ENCODE measurements around the gene AKR7A3. TPM values are rescaled to one million over a fixed set of nuclear protein-coding genes. Genes with fewer than 3 reads are reported as not detected.
"Not testable (repeated sequence)": the region's sequence is repeated elsewhere in the genome, so short reads cannot be mapped to it uniquely, and the experiment has no call there.

Gene AKR7A3
- total RNA-seq, result 100 to 1,000 TPM in 4 of 6 experiments, 10 to 100 TPM in 2; 58.1 to 169 (median 130) TPM
- long read RNA-seq, transcript AKR7A3-201 (7 exons, 1,710 nt), result major isoform, 136 of 154 reads
- long read RNA-seq, partial matches to known transcripts, result 7 of 154 reads
- long read RNA-seq, other reads (novel, unspliced or antisense), result 11 of 154 reads

DNA sequence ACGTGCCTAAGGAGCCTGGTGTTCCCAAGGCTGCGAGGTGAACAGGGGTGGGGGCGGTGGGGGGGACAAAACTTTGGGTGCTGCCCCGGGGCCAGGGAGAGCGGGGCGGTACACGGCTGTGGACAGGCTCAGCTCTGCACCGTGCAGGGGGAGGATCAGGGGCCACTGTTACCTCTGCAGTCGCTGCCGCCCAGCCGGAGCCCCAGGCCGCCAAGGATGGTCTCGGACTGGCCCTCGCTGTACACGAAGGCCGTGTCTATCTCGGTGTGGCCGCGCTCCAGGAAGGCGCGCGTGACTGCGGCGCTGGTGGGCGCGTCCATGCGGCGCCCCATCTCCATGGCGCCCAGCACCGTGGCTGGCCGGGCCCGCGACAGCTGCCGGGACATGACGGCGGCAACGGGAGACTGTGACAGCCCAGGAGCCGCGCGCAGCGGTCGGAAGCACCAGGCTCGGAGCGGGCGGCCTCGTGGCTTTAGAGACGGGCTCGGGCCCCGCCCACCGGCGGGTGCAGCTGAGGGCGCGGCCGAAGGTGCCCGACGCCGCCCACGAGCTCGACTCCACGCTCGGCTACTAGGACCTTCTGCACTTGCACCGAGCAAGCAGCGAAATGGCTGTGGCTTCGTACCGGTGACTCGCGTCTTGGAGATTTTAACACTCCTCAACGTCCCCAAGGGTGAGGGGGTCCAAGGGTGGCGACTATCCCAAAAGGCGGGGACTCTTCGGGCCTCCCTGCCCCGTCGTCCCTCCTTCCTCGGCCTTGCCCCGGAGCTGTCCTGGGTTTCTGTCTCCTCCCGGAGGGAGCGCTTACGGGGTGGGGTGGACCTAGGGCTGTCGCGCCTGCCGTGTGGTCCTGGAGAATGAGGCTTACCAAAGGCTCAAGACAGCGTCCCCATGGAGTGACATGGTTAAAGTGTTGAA is at the start of gene AKR7A3:
Gene AKR7A3, minus strand, starts transcription at position 447 of the 918 bp plus-strand sequence. Its CDS starts 61 bp downstream, at position 386.
- Histone ChIP-seq H3K4me1 (peaks cover 0 to 19% (median 8%) of the 10 kb centered on the region in 4 donors), H3K4me3 (peak within 1 kb of the TSS; percentile 51 to 66 (median 63)), H3K27ac (peak within 1 kb of the TSS; percentile 61 to 78 (median 78)), H3K36me3 (peaks cover 0 to 16% (median 4%) of the 10 kb centered on the region in 4 donors)
- ATAC-seq, result peak; percentile 72 to 88 (median 85)
- peak; percentile 50 for TF ChIP-seq POLR2A (IDR thresholded peaks at IDR 0.05)
- intact Hi-C loops (cut with DNase I); H3K27me3 ChIP-seq; H3K9me3 ChIP-seq: not testable (repeated sequence)
- WGBS (ENCODE audit: insufficient coverage, low coverage, low lambda C conversion rate, missing lambda C conversion rate), result 2% methylated on average over 14 of the region's 82 CpGs
- peak; percentile 83 to 90 (median 87) for DNase-seq

GRCh38 chr1:19338323-19338762 is 49.8 kb upstream of the AKR7A3 start:
- Histone ChIP-seq H3K36me3 (peaks cover 0 to 10% (median under 1%) of the 10 kb centered on the region in 4 donors), H3K4me3 (peak overlapping the region in 2 of 3 donors; percentile 34 to 35), H3K9me3 (no peaks in the 10 kb centered on the region), H3K4me1 (peaks cover 0 to 5% (median 2%) of the 10 kb centered on the region in 4 donors), H3K27me3 (no peaks in the 10 kb centered on the region), H3K27ac (peak overlapping the region; percentile 18 to 66 (median 57))
- 25% methylated on average over 12 of the region's 27 CpGs for WGBS (ENCODE audit: insufficient coverage, low coverage, low lambda C conversion rate, missing lambda C conversion rate)
- peak; percentile 83 to 88 (median 88) for DNase-seq
- TF ChIP-seq POLR2A (IDR thresholded peaks at IDR 0.05) (no peak), CTCF (IDR thresholded peaks at IDR 0.05) (peak; percentile 38 to 65 (median 59))
- ATAC-seq, result peak; percentile 84 to 91 (median 88)
- intact Hi-C loops (cut with DNase I), result no loop called here

DNA sequence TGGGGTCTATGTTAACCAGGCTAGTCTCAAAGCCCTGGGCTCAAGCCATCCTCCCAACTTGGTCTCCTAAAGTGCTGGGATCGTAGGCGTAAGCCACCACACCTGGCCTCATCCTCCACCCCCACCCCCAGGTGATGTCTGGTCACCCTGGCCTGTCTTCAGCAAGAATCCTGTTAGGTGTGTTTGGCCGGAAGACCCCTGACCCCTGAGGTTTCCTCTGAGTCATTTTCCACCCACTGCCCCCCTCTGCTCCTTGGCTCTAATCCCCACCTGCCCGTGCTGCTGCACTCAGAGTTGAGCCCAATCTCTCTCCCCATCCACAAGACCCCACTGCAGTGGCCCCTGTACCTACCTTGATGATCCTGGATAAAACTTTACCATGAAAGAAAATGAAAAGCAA is 48.7 kb upstream of the AKR7A3 start:
- ATAC-seq (no peak), DNase-seq (no peak)
- no peaks in the 10 kb centered on the region for H3K27me3 ChIP-seq
- WGBS (ENCODE audit: insufficient coverage, low coverage, low lambda C conversion rate, missing lambda C conversion rate), result 100% methylated on average over 1 of the region's 4 CpGs
- intact Hi-C loops (cut with DNase I), result no loop called here
- no peaks in the 10 kb centered on the region for H3K36me3 ChIP-seq
- H3K4me1 ChIP-seq, result peaks cover 0 to 5% (median 2%) of the 10 kb centered on the region in 4 donors
- H3K9me3 ChIP-seq, result no peaks in the 10 kb centered on the region
- no peak overlapping the region for H3K4me3 ChIP-seq
- peak overlapping the region in 1 of 3 donors; percentile 66 for H3K27ac ChIP-seq
- TF ChIP-seq CTCF (IDR thresholded peaks at IDR 0.05) (no peak), POLR2A (IDR thresholded peaks at IDR 0.05) (no peak)

GRCh38 chr1:19336543-19336942 is 48.0 kb upstream of the AKR7A3 start:
- no peak for TF ChIP-seq CTCF (IDR thresholded peaks at IDR 0.05)
- no peak for TF ChIP-seq POLR2A (IDR thresholded peaks at IDR 0.05)
- H3K9me3 ChIP-seq, result no peaks in the 10 kb centered on the region
- DNase-seq (no peak), ATAC-seq (peak in 1 of 4 donors; percentile 27)
- no peak overlapping the region for H3K27ac ChIP-seq
- whole genome bisulfite sequencing (ENCODE audit: insufficient coverage, low coverage, low lambda C conversion rate, missing lambda C conversion rate), result no CpG with 5 or more reads among the region's 7 CpGs
- H3K4me1 ChIP-seq, result peaks cover 0 to 5% (median 2%) of the 10 kb centered on the region in 4 donors
- no peaks in the 10 kb centered on the region for H3K36me3 ChIP-seq
- intact Hi-C loops (cut with DNase I), result no loop called here
- no peaks in the 10 kb centered on the region for H3K27me3 ChIP-seq
- no peak overlapping the region for H3K4me3 ChIP-seq

All from right lobe of liver (tissue), 6 donors.